GM21526 (cell line): Measurements from ENCODE around the gene DGCR2.
"Not testable (repeated sequence)": the region's sequence is repeated elsewhere in the genome, so short reads cannot be mapped to it uniquely, and the experiment has no call there.

Experiments used
- ATAC-seq: cut with Tn5 transposase; IDR thresholded peaks from one replicate; pipeline ENCODE4 v1.9.1; 2021; ENCODE audit warnings: moderate library complexity; ENCODE audit not compliant: unreplicated experiment, low FRiP score

Gene DGCR2

DNA sequence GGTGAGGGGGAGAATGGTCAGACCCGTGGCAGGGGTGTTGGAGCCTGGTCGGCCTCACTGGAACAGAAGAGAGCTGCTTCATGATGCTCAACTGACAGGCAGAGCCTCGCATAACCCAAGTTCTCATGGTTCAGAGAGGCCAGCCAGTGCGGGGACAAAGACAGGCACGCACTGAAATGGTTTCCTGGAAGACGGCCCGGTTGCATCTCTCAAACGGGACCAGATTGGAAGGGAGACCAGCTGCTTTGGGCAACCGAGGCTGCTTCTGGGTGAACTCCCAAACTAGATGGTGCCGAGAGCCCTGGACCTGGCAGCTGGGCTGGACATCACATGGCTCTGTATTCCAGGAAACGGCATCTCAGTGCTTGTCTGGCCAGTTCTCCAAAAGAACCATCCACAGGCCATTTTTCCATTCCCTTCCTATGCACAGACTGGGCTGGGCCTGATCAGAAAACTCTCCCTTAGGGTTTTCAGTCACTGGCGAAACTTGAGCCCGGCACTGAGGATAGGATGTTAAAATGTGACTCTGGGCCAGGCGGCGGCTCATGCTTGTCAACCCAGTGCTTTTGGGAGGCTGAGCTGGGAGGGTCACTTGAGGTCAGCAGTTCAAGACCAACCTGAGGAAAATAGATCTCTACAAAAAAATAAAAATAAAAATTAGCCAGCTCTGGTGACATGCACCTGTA, 106.0 kb downstream of the DGCR2 start:
- ATAC-seq = no peak

DNA sequence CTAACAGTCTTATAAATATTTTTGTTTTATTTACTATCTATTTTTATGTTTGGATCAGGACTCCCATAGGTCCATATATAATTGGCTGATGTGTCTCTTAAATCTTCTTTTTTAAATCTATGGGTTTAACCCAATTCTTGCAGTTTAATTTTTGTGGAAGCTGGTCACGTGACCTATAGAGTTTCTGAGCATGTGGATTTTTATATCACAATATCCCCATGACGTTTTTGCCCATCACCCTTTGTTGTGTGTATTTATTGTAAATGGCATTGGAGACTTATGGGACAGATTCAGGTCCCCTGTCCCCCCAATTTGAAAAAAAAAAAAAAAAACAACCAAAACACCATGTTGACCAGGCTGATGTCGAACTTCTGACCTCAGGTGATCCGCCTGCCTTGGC, 107.3 kb downstream of the DGCR2 start:
- ATAC-seq = no peak

DNA sequence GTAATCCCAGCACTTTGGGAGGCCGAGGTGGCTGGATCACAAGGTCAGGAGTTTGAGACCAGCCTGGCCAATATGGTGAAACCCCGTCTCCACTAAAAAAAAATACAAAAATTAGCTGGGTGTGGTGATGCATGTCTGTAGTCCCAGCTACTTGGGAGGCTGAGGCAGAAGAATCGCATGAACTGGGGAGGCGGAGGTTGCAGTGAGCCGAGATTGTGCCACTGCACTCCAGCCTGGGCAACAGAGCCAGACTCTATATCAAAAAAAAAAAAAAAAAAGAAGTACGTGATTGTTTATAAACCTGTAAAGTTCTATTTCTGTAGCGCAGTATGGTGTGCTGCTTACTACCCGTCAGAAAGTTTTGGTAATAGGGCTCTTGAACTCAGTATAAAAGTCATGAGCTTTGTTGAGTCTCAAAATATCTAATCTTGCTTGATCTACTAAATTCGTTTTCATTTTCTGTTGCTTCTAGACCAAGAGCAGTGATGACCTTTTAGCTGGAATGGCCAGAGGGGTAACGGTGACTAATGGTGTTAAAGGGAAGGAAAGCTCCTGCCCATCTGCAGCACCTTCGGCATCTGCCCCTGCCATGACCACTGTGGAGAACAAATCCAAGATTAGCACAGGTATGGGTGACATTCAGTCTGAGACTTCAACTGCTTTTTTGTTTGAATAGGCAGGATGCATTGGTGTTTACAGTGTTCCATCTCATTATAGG, 108.2 kb downstream of the DGCR2 start:
- not testable (repeated sequence) for ATAC-seq

DNA sequence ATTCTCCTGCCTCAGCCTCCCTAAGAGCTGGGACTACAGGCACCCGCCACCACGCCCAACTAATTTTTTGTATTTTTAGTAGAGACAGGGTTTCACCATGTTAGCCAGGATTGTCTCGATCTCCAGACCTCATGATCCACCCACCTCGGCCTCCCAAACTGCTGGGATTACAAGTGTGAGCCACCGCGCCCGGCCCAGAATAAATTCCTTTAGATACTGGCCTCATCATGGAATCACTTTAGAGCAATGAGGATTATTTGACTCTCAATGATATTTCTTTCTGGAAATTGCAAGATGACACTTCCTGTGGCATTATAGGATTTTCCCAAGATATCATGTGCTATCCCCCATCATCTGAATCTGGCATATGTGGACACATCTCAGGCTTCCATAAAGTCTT, 108.8 kb downstream of the DGCR2 start:
- ATAC-seq = not testable (repeated sequence)

- ATAC-seq = no peak
These were observed 109.8 kb downstream of the DGCR2 start for GRCh38 chr22:19012308-19012986.

DNA sequence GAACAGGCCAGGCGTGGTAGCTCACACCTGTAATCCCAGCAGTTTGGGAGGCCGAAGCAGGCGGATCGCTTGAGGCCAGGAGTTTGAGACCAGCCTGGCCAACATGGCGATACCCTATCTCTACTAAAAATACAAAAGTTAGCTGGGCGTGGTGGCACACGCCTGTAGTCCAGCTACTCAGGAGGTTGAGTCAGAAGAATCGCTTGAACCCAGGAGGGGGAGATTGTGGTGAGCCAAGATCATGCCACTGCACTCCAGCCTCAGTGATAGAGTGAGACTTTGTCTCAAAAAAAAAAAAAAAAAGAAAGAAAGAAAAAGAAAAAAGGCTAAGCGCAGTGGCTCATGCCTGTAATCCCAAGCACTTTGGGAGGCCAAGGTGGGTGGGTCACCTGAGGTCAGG, 110.6 kb downstream of the DGCR2 start:
- ATAC-seq = not testable (repeated sequence)

- no peak for ATAC-seq
These were observed 111.1 kb downstream of the DGCR2 start for GRCh38 chr22:19011075-19011474.

DNA sequence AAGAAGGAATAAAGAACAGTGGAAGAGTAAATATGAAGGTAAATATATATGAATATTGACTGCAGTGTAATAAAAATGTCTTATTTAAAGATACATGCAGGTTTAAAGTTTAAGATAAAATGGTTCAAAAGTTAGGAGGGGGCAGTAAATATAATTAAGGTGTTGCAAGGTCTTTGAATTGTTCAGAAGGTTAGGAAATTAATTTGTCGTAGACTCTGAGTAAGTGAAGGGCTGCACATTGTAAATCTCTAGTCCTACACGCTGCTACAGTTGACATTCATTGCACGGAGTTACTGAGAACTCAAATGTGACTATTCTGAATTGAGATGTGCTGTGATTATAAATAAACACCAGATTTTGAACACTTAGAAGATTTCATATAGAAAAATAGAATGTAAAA, 116.3 kb downstream of the DGCR2 start:
- ATAC-seq = no peak

- no peak for ATAC-seq
These were observed 117.7 kb downstream of the DGCR2 start for GRCh38 chr22:19004471-19004870.

- ATAC-seq = no peak
These were observed 118.7 kb downstream of the DGCR2 start for GRCh38 chr22:19003508-19003907.

DNA sequence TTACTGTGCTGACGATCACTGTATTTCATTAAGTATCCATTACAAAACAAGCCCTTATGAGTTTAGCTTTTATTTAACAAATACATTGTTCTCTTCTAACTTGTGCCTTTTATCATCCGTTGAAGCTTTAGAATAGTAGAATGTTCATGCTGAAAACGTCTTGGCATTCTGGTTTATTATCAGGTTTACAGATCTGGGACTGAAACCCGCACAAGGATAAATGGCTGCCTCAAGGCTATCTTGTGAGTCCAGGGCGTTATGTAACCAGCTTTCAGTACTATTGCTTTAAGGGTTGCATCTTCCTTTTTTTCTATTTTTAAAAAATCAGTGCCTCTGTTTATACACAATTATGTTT, 119.6 kb downstream of the DGCR2 start:
- no peak for ATAC-seq

- ATAC-seq = no peak
These were observed 121.0 kb downstream of the DGCR2 start for GRCh38 chr22:19001204-19001603.

GRCh38 chr22:19000106-19000505, 122.1 kb downstream of the DGCR2 start:
- not testable (repeated sequence) for ATAC-seq

- ATAC-seq = no peak
These were observed 122.8 kb downstream of the DGCR2 start for GRCh38 chr22:18999416-18999815.

DNA sequence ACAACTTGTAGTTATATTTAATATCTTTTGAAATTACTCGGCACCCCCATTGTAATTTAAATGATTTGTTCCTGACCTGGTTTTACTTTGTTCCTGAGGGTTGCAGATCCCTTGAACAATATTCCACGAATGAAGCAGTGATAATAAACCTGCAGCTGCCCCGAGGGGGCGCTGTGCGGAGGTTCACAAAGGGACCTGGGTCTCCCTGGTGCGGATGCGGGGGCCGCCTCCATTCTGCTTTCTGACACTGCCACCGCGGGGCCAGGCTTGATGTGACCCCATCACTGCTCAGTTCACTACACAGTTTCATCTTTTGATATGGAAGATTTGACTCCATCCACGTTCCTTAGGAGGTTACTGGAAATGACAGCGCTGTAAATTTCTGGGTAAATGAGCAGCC, 123.2 kb downstream of the DGCR2 start:
- no peak for ATAC-seq

DNA sequence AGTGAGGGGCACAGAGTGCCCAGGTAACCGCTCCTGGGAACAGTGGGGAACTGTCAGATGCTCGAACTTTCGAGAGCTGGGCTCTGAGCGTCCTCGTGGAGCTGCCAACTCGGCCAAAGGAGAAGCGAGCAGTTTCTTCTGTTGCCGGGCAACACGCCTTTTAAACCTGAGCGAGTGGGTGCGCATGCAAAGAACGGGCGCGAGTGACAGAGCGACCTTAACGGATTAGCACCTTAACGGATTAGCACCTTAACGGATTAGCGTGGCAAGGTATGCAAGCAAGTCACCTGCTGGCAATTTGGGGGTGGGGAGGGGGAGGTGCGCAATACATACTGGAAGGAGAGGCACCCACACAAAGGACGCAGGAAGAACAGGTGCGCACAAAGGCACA, 124.3 kb downstream of the DGCR2 start:
- no peak for ATAC-seq

GRCh38 chr22:18997306-18997924, 124.8 kb downstream of the DGCR2 start:
- ATAC-seq = no peak

- ATAC-seq = no peak
These were observed 125.8 kb downstream of the DGCR2 start for GRCh38 chr22:18996376-18996900.

DNA sequence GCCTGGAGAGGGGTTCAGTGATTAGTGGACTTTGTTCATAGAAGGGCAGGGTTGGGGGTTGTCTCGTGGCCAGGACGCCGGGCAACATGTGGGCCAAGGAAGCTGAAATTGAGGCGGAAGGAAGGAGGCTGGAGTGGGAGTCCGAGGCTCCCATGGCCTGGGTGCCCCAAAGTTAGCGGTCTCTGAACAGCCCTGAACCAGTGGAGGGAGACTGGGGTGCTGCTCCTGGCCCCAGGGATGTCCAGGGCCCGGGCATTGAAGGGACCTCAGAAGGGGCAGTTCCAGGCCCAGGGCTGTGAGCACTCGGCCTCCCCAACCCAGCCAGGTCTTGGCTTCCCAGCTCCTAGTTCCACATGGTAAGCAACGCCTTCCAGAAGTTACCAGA, 126.9 kb downstream of the DGCR2 start:
- ATAC-seq = no peak

- ATAC-seq = no peak
These were observed 127.4 kb downstream of the DGCR2 start for GRCh38 chr22:18994701-18995326.

- no peak for ATAC-seq
These were observed 128.2 kb downstream of the DGCR2 start for GRCh38 chr22:18994056-18994455.
